Activated effector memory CD4-positive, alpha-beta T cell treated with anti-CD3 and anti-CD28 coated beads, Interleukin-2, amount 50 U/mL, for 16 hours (primary cell): ENCODE results near the gene CD151.

Source experiments
- DNase-seq: peaks from one replicate; pipeline ENCODE4 v3.0.0-alpha.2; 2020

Gene CD151

DNA sequence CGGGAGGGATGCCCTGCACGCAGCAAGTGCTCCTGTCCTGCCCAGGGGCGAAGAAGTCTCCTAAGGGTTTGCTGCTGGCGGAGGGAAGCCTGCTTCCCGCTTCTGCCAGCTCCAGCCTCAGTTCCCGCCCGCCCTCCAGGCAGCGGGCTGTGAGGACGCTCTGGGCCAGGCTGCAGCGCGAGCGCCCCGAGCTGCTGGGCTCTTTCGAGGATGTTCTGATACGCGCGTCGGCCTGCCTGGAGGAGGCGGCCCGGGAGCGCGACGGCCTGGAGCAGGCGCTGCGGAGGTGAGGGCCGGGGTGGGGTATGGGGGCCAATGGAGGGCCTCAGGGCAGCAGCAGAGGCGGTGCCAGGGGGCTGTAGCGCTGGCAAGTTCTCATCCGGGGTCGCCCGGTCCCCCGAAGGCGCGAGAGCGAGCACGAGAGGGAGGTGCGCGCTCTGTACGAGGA, 2.9 kb upstream of the CD151 start:
- no peak for DNase-seq

GRCh38 chr11:830295-831117, 2.2 kb upstream of the CD151 start:
- peak; percentile 86 for DNase-seq

- no peak for DNase-seq
Observed at GRCh38 chr11:831118-831864, 1.5 kb upstream of the CD151 start.

- no peak for DNase-seq
Observed at GRCh38 chr11:831961-832528, 707 bp upstream of the CD151 start.

DNA sequence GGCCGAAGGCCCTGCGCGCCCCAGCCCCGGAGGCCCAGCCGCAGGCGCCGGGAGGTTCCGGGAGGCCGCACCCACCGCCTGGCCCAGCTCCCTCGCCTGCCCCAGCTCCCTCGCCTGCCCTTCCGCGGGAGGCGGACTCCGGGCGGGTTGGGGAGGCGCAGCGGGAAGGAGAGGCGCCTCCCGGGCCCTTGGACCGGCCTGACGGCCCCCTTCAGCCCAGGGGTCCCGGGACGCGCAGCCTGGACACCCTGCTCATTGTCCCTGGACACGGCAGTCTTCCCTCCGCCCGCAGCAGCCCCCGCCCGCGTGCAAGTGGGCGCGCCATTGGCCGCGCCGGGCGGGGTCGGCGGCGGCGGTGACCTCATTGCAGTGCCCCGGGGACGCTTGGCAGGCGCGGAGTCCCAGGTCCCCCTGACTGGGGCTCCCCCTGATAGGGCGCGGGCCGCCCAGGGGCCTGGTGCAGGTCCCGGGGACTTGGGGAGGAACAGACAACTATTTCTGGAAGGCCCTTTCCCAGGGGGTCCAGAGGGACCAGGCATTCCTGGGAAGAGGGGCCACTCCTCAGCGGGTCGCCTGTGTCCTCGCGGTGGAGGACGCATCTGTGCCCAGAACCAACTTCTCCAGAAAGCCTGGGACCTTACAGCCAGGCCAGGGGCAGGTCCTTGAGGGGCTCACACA, 501 bp downstream of the CD151 start:
- DNase-seq, result peak; percentile 75

GRCh38 chr11:833849-834311, 1.1 kb downstream of the CD151 start:
- no peak for DNase-seq

- DNase-seq, result no peak
Observed at GRCh38 chr11:834371-835316, 1.9 kb downstream of the CD151 start.

DNA sequence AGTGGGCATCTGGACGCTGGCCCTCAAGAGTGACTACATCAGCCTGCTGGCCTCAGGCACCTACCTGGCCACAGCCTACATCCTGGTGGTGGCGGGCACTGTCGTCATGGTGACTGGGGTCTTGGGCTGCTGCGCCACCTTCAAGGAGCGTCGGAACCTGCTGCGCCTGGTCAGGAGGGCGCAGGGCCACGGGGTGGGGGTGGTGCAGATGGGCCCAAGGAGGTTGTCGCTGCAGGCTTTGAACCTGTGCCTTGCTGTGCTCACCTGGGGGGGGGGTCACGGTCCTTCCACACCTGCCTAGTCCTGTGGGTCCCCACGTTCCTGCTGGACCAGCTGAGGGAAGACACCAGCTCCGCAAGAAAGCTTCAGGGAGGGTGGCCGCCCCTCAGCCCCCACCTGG, 3.5 kb downstream of the CD151 start:
- DNase-seq, result no peak

- no peak for DNase-seq
Observed at GRCh38 chr11:836700-837099, 3.9 kb downstream of the CD151 start.

DNA sequence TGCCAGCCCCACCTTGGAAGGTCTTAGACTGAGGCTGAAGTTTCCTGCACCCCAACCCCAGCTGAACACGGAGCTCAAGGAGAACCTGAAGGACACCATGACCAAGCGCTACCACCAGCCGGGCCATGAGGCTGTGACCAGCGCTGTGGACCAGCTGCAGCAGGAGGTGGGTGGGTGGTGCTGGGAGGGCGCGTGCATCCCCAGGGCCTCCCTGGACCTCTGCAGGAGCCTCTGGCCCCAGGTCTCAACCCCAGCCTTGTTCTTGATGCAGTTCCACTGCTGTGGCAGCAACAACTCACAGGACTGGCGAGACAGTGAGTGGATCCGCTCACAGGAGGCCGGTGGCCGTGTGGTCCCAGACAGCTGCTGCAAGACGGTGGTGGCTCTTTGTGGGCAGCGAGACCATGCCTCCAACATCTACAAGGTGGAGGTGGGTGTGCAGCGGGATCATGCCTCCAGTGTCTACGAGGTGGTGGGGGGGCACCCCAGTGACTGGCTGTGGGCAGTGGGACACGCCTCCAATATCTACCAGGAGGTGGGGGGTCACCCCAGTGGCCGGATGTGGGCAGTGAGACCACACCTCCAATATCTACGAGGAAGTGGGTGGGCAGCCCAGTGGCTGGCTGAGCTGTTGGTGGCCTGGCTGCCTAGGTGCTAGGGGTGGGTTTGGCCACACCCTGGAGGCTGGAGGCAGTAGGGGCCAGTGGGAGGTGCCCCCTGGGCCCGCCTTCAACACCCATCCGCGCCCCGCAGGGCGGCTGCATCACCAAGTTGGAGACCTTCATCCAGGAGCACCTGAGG, 4.6 kb downstream of the CD151 start:
- DNase-seq, result no peak

- DNase-seq, result no peak
Observed at GRCh38 chr11:837990-838307, 5.2 kb downstream of the CD151 start.

DNA sequence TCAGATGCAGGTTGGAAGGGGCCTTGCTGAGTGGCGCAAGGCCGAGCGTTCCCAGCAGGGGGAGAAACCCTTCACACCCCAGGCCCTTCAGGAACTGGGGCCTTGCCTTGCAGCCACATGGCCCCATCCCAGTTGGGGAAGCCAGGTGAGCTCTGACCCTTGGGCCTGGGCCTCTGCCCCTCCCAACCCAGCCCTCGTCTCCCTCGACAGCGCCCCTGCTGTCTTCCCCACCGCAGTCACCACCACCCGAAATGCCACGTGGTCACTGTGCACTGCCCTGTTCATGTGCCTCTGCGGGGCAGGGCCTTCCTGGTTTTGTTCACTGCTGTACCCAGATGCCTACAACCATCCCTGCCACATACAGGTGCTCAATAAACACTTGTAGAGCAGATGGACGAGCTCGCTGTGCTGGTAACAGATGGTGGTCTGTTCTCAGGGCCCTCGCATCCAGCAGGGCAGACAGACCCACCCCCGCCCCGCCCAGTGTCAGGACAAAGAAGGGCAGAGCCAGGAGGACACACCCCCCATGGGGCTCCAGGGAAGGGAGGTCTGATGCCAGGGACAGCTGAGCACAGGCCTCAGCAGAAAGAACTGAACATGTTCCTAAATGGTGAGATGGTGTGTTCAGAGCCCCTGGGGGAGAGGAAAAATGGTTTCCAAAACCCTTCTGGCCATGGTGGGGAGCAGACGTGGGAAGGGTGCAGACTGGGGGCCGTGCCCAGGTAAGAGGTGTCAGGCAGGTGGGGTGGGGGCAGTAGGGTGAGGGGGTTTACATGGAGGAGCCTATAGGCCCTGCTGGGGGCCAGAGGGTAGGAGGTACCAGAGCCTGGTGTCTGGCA, 5.9 kb downstream of the CD151 start:
- no peak for DNase-seq

GRCh38 chr11:839280-839623, 6.5 kb downstream of the CD151 start:
- no peak for DNase-seq

DNA sequence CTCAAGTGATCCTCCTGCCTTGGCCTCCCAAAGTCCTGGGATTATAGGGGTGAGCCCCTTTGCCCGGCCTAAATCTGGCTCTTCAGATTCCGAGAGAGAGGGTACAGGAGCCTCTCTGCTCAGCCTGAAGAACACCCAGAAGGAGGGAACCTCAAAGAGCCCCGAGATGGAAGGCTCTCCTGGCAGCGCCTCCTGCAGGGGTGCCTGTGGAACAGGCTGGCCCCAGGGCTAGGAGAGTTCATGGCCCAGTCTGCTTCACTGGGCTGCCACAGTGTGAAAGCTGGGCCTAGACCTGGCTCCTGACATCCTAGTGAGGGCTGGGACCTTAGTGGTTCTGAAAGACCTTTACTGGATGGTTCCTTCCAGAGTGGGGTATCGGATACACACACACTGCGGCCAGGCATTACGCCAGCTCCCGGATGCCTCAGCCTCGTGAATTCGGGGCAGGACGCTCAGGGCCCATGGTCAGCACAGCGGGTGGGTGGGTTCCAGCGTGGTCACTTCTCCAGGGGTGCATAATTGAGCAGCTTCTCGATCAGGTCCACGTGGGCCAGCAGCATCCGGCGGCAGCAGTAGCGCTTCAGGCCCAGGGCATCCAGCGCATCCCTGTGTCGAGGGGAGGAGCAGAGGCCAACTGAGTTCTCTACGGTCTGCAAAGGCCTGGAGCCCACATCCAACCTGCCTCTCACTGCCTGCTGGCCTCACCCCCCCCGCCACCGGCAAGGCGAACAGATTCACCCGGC, 7.3 kb downstream of the CD151 start:
- DNase-seq, result no peak

DNA sequence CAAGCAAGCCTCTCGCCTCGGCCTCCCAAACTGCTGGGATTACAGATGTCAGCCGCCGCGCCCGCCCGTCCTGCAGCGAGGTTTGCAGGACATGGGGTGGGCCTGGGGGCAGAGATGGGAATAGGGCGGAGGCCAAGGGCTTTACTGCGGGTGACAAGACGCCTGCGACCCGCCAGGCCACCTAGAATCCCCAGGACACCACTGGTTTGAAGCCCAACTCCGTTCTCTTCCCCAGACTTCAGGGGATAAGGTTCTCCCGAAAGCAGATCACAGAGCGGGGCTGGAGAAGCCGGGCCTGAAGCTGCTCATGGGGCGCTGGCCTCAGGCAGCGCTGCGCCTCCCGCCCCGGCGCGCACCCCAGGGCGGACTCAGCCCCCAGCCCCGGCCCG, 9.2 kb downstream of the CD151 start:
- DNase-seq, result no peak

- peak; percentile 96 for DNase-seq
Observed at GRCh38 chr11:842370-843002, 9.7 kb downstream of the CD151 start, which contains the start of the genes POLR2L and TSPAN4. Gene POLR2L, minus strand, starts transcription at chr11:842529. Its CDS starts 21 bp downstream, at chr11:842508. Gene TSPAN4, plus strand, starts transcription at chr11:842852. Its CDS starts 7,453 bp downstream, at chr11:850305.

DNA sequence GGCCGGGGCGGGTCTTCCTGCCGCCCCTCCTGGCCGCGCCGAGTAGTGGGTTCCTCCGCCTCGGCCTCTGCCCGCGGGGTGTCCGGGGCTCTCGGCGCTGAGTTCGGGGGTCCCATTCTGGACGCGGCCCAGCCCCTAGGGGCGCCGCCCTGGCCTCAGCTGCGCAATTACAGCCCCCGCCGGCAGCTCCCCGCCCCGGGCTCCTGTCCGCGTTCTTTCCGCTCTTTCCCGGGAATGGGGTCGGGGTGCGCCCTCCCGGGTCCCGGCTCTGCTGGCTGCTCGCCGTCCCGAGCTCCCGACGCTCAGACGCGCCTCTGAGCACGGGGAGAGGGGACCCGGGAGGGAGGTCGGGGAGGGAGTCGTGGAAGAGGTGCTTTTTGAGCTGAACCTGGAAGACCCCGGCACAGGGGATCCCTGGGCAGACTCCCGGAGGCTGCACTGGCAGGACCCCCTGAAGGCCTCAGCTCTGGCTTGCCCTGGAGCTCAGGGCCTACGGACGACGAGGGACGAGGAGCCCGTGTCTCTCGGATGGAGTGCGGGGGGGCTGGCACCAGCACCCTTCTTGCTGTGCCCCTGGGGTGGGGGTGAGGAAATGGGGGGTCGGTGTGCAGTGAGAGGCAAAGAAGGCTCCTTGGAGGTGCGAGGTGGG, 10.5 kb downstream of the CD151 start:
- DNase-seq, result no peak
